Fibroblast of lung (primary cell): Measurements from ENCODE around the gene KLK14.

Experiments used
- CTCF ChIP-seq, 2 donors: IDR thresholded peaks in 1 of 2; conservative IDR thresholded peaks in 1 of 2; 1 replicate in 1 of 2; 2 replicates in 1 of 2; pipeline ENCODE4 v1.5.1; 2011 to 2012; ENCODE audit warnings: low read length in 2 of 2, control low read depth in 1 of 2, inconsistent platforms in 1 of 2, low read depth in 1 of 2, mild to moderate bottlenecking in 1 of 2
- EZH2 ChIP-seq: IDR thresholded peaks from 2 replicates; pipeline ENCODE4 v1.5.1; 2012; ENCODE audit warnings: low read length, control low read depth, mild to moderate bottlenecking; ENCODE audit errors: missing control alignments

GRCh38 chr19:51083181-51083580 lies 494 bp upstream of the KLK14 start:
- TF ChIP-seq CTCF (conservative IDR thresholded peaks at IDR 0.05 in 1 of 2, IDR thresholded peaks at IDR 0.05 in 1 of 2; ENCODE audit: low read depth in 1 of 2, low read length in 2 of 2) (no peak), EZH2 (no peak)
